ENCODE results near the gene C1QTNF2. TPM values are rescaled to one million over a fixed set of nuclear protein-coding genes. Genes with fewer than 3 reads are reported as not detected.

Gene C1QTNF2
- total and polyA plus RNA-seq, 4 donors, result 0.62 to 3.0 (median 1.6) TPM

DNA sequence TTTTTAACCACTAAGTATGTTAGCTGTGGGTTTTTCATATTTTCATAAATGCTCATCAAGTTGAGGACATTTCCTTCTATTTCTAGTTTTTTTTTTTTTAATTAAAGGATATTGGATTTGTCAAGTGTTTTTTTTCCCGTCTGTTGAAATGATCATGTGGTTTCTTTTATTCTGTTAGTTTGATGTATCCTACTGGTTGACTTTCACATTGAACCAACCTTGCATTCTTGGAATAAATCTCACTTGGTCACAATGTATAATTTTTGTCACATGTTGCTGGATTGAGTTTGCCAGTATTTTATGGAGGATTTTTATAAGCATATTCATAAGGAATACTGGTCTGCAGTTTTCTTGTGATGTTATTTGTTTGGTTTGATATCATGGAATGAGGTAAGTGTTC, 17.0 kb upstream of the C1QTNF2 start:
- no peaks in the 10 kb centered on the region for H3K27me3 ChIP-seq (ENCODE audit: control insufficient read depth in 3 of 3, insufficient read depth in 3 of 3, low read length in 2 of 3)
- 84 to 91% methylated on average over 1 of the region's 1 CpG for whole genome bisulfite sequencing, 2 donors
- peaks cover 0 to 6% (median 2%) of the 10 kb centered on the region in 4 donors for H3K9me3 ChIP-seq (ENCODE audit: control insufficient read depth in 4 of 4, insufficient read depth in 3 of 4, low read length in 3 of 4)
- H3K27ac ChIP-seq (ENCODE audit: low read depth in 1 of 2, low read length in 1 of 2), result no peak overlapping the region
- H3K9ac ChIP-seq (ENCODE audit: insufficient read depth in 1 of 2, low read length in 2 of 2), result no peak overlapping the region
- TF ChIP-seq, protein P1, sequence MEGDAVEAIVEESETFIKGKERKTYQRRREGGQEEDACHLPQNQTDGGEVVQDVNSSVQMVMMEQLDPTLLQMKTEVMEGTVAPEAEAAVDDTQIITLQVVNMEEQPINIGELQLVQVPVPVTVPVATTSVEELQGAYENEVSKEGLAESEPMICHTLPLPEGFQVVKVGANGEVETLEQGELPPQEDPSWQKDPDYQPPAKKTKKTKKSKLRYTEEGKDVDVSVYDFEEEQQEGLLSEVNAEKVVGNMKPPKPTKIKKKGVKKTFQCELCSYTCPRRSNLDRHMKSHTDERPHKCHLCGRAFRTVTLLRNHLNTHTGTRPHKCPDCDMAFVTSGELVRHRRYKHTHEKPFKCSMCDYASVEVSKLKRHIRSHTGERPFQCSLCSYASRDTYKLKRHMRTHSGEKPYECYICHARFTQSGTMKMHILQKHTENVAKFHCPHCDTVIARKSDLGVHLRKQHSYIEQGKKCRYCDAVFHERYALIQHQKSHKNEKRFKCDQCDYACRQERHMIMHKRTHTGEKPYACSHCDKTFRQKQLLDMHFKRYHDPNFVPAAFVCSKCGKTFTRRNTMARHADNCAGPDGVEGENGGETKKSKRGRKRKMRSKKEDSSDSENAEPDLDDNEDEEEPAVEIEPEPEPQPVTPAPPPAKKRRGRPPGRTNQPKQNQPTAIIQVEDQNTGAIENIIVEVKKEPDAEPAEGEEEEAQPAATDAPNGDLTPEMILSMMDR (IDR thresholded peaks at IDR 0.05; ENCODE audit: control extremely low read depth, extremely low read depth), result no peak
- no peak overlapping the region for H3K4me3 ChIP-seq
- no peak for DNase-seq
- H3K36me3 ChIP-seq (ENCODE audit: control insufficient read depth in 4 of 4, insufficient read depth in 4 of 4, low read length in 4 of 4), result peaks cover 0 to 4% (median 0%) of the 10 kb centered on the region in 4 donors
- ATAC-seq (ENCODE audit: insufficient read depth, low FRiP score), result no peak
- no peaks in the 10 kb centered on the region for H3K4me1 ChIP-seq (ENCODE audit: control insufficient read depth in 5 of 5, insufficient read depth in 5 of 5, low read length in 5 of 5)

DNA sequence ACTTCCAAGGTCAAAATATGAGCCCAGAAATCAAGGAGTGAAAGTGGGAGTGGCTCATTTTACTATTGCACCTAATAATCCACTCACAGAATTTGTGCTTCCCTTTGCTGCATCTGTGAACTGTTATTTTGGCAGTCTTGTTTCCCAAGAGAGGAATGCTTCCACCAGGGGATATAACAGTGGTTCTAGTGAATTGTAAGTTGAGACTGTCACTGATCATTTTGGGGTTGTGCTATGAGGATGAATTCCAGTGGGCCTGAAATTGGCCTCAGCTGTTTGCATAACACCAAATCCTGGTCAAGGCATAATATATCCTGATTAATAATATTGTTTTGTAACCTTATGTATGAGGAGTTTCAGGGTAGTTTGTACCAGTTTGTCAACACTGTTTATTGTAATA, 15.1 kb upstream of the C1QTNF2 start:
- peaks cover 0 to 4% (median 0%) of the 10 kb centered on the region in 4 donors for H3K36me3 ChIP-seq (ENCODE audit: control insufficient read depth in 4 of 4, insufficient read depth in 4 of 4, low read length in 4 of 4)
- TF ChIP-seq, protein P1 (IDR thresholded peaks at IDR 0.05; ENCODE audit: control extremely low read depth, extremely low read depth), result no peak
- H3K27ac ChIP-seq (ENCODE audit: low read depth in 1 of 2, low read length in 1 of 2), result no peak overlapping the region
- no peak for ATAC-seq (ENCODE audit: insufficient read depth, low FRiP score)
- no peak overlapping the region for H3K4me3 ChIP-seq
- no peaks in the 10 kb centered on the region for H3K4me1 ChIP-seq (ENCODE audit: control insufficient read depth in 5 of 5, insufficient read depth in 5 of 5, low read length in 5 of 5)
- peaks cover 0 to 6% (median 2%) of the 10 kb centered on the region in 4 donors for H3K9me3 ChIP-seq (ENCODE audit: control insufficient read depth in 4 of 4, insufficient read depth in 3 of 4, low read length in 3 of 4)
- DNase-seq, result no peak
- H3K9ac ChIP-seq (ENCODE audit: insufficient read depth in 1 of 2, low read length in 2 of 2), result no peak overlapping the region
- no peaks in the 10 kb centered on the region for H3K27me3 ChIP-seq (ENCODE audit: control insufficient read depth in 3 of 3, insufficient read depth in 3 of 3, low read length in 2 of 3)

DNA sequence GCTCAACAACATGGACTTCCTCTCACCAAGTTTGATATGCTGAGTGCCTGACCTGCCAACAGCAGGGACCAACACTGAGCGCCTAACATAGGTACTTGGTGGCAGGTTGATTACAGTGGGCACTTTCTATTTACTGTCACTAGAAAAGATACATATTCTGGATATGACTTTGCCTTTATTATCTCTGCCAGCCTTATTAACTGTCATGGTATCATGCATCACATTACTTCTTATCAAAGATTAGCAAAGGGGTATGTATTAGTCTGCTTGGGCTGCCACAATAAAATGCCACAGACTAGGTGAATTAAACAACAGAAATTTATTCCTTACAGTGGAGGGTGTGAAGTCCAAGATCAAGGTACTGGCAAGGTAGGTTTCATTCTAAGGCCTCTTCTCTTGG, 14.3 kb upstream of the C1QTNF2 start:
- no peaks in the 10 kb centered on the region for H3K4me1 ChIP-seq (ENCODE audit: control insufficient read depth in 5 of 5, insufficient read depth in 5 of 5, low read length in 5 of 5)
- no peaks in the 10 kb centered on the region for H3K27me3 ChIP-seq (ENCODE audit: control insufficient read depth in 3 of 3, insufficient read depth in 3 of 3, low read length in 2 of 3)
- H3K9me3 ChIP-seq (ENCODE audit: control insufficient read depth in 4 of 4, insufficient read depth in 3 of 4, low read length in 3 of 4), result peaks cover 0 to 6% (median 2%) of the 10 kb centered on the region in 4 donors
- no peak overlapping the region for H3K9ac ChIP-seq (ENCODE audit: insufficient read depth in 1 of 2, low read length in 2 of 2)
- H3K4me3 ChIP-seq, result no peak overlapping the region
- peaks cover 0 to 4% (median 0%) of the 10 kb centered on the region in 4 donors for H3K36me3 ChIP-seq (ENCODE audit: control insufficient read depth in 4 of 4, insufficient read depth in 4 of 4, low read length in 4 of 4)
- 93 to 96% methylated on average over 1 of the region's 1 CpG for WGBS, 2 donors
- no peak overlapping the region for H3K27ac ChIP-seq (ENCODE audit: low read depth in 1 of 2, low read length in 1 of 2)
- DNase-seq, result no peak
- ATAC-seq (ENCODE audit: insufficient read depth, low FRiP score), result no peak
- TF ChIP-seq, protein P1 (IDR thresholded peaks at IDR 0.05; ENCODE audit: control extremely low read depth, extremely low read depth), result no peak

GRCh38 chr5:160382346-160382745, 11.9 kb upstream of the C1QTNF2 start:
- TF ChIP-seq, protein P1 (IDR thresholded peaks at IDR 0.05; ENCODE audit: control extremely low read depth, extremely low read depth), result no peak
- H3K4me1 ChIP-seq (ENCODE audit: control insufficient read depth in 5 of 5, insufficient read depth in 5 of 5, low read length in 5 of 5), result peaks cover 0 to 3% (median 0%) of the 10 kb centered on the region in 5 donors
- 72 to 78% methylated on average over 3 of the region's 3 CpGs for WGBS, 2 donors

More at GRCh38 chr5:160382346-160382745, 11.9 kb upstream of the C1QTNF2 start:
- no peak for DNase-seq
- Histone ChIP-seq H3K36me3 (ENCODE audit: control insufficient read depth in 4 of 4, insufficient read depth in 4 of 4, low read length in 4 of 4) (peaks cover 0 to 4% (median 0%) of the 10 kb centered on the region in 4 donors), H3K4me3 (no peak overlapping the region), H3K9ac (ENCODE audit: insufficient read depth in 1 of 2, low read length in 2 of 2) (no peak overlapping the region), H3K9me3 (ENCODE audit: control insufficient read depth in 4 of 4, insufficient read depth in 3 of 4, low read length in 3 of 4) (peaks cover 0 to 3% (median under 1%) of the 10 kb centered on the region in 4 donors), H3K27ac (ENCODE audit: low read depth in 1 of 2, low read length in 1 of 2) (no peak overlapping the region), H3K27me3 (ENCODE audit: control insufficient read depth in 3 of 3, insufficient read depth in 3 of 3, low read length in 2 of 3) (no peaks in the 10 kb centered on the region)
- ATAC-seq (ENCODE audit: insufficient read depth, low FRiP score), result no peak

Data from lung (tissue), 12 donors.